Measurements from ENCODE around the gene FILIP1L.

Gene FILIP1L

DNA sequence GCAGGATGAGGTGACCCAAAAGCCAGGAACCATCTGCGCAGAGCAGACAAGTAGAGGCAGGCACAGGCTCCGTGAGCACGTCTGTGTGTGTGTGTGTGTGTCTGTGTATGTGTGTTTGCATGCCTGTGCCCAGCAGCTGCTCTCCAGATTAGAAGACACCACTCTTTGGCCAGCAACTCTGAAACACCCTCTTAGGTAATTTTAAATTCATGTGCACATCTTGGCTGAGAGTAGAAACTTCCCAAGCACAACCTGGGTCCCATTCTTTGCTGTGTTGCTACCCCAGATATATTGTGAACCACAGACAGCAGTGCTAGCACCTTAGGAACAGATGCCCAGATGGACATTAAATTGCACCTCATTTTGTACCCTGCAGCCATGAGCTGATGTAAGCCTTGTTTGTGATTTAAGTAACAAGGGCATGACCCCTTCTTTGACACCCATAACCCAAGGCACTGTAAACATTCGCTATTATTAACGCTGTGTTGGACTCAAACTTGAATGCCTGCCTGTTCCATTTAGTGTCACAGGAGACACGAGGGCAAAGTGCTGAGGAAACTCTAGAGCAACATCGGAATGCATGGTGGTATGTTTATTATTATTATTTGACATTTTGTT is at the start of gene FILIP1L:
FILIP1L (minus strand) TSS at position 89 of the 618 bp plus-strand sequence.
- DNase-seq, result no peak

DNA sequence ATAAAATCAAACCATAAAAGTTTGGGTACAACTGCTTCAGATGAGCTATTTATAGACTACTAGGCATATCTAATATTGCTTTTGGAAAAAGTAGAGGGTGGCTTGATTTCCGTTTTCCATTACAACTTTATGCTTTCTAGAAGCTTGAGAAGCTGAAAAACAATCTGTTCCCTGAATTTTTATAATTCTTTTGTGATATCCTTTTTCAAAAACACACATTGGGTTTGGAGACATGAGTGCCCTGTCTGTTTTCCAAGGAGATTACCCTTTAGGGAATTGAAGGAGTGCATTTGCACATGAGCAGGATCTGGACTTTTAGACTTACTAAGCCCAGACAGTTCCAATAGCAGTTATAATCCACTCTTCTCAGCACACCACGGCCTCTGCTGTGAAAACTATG is 49.5 kb upstream of the FILIP1L start:
- DNase-seq, result no peak

DNA sequence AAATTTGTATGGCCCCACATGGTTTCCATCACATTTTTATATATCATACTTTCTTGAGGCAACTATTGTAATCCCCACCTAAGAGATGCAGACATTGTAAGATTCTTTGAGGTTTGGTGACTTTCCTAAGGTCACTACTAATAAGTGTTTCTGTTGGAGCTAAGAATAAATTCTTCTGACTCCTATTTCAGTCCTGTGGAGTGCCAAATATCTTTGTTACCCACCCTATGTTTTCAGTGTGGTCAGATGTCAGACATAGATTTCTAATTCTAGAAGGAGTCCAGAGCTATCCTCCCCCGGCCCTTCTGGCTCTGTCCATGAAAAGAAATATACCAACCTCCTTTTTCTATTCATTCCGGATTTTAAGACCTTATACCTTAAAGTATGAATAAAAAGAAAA is 46.2 kb upstream of the FILIP1L start:
- no peak for DNase-seq

DNA sequence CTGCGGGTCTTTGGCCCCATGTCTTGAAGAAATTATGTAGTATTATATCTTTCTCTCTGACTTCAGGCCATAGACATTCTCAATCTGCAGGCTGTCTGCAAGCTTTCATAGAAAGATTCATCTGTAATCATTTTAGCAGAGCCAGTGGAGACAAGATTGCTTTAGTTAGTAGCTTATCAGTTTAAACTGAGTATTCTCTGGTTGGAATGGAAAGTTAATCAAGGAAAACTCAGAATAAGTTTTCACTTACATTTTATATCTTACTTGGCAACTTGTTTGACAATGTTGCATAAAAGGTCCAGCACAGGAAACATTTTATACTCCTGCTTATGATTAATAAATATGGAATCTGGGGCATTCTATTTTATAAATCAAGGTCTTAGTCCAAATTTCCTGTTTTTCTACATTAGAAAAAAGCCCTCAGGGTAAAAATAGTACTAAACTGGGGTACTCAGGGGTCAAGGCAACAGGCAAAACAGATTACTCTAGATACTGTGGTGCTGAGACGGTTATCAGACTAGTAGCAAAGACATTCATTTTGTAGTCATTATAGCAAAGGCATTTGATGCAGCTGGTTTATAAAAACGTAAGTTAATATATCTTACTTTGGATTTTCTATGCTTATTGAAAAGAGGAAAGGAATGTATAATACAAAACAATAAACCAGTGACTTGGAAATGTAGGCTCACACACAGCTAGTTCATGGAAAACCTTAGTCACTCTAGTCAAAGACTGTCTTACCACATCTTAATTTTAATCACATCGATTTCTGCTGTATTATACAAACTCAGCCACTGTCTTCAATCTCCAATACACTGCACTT is 45.2 kb upstream of the FILIP1L start:
- DNase-seq, result no peak

DNA sequence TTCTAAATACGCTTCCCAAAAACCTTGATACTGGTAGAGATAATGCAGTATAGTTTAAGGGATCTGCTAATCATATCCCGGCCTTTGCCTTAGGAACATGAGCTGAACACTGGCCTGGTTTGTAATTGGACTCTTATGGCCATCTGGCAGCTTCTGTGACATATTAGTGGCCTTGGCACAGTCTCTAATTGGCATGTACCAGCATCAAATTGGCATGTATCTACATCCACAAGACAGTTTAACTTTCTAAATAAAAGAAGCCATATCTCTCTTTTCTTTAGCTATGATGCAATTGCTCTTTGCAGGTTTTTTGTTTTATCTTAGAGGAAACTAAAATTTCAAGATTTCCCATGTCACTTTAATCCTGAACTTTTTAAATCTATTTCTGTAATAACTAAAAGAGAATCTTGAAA is 44.6 kb upstream of the FILIP1L start:
- DNase-seq, result no peak

DNA sequence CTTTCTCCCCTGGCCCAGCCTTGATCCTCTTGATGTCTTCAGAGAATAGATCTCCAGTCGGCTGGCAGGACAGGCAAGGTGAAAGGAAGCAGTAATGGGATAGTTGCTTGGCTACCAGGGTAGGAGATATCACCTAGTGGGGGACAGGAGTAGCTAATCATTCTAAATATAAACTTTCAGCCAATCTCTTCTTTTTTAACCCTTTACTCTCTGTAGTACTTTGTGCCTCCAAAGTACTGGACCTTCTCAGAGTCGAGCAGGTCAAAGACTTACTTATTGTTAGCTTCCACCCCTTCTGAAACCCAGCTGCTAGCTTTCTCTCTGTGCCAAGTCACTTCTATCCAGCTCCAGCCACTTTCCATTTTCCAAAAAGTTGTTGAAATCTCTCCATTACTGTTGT is 43.4 kb upstream of the FILIP1L start:
- DNase-seq, result no peak

DNA sequence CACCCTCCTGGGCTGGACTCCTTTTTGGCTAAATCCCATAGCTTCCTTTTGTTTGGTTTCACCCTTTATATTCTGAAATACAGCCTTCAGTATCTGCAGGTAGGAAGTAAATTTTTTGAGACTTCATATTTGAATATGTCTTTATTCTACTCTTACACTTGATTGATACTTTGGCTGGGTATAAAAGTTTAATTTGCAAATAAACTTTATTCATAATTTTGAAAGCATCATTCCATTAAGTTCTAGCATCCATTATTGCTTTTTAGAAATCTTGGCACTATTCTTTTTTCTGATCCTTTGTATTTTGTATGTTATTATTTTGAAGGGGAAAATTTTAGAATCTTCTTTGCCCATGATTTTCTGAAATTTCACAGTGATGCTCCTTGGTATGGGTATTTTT is 41.3 kb upstream of the FILIP1L start:
- DNase-seq, result no peak

DNA sequence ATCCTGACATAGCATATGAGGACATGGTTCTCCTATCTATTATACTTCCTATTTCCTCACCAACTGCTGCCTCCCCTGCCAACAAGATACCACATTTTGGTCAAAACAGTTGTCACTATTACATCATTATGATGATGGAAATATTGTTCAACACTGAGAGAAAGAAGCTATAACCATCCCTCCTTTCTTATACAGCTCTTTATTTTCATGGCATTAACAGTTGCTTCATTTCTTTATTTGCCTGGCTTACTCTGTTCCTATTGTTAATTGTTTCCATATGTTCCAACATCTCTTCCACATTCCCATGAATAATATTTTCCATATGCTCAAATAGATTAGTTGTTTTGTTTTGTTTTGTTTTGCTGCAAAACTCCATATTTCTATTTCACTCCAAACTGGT is 40.8 kb upstream of the FILIP1L start:
- no peak for DNase-seq

DNA sequence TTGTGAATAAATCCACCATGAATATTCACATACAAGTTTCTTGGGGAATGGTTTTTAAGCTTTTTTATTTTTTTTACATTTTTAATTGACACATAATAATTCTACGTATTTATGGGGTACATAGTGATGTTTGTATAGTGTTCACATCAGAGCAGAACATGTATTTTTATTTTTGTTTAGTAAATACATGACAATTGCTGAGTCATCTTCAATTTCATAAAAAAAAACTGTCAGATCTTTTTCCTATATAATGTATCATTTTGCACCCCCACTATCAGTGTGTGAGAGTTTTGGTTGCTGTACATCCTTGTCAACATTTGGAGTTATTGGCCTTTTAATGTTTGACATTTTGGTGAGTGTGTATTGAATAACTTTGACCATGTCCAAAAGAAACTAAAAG is 39.9 kb upstream of the FILIP1L start:
- no peak for DNase-seq

DNA sequence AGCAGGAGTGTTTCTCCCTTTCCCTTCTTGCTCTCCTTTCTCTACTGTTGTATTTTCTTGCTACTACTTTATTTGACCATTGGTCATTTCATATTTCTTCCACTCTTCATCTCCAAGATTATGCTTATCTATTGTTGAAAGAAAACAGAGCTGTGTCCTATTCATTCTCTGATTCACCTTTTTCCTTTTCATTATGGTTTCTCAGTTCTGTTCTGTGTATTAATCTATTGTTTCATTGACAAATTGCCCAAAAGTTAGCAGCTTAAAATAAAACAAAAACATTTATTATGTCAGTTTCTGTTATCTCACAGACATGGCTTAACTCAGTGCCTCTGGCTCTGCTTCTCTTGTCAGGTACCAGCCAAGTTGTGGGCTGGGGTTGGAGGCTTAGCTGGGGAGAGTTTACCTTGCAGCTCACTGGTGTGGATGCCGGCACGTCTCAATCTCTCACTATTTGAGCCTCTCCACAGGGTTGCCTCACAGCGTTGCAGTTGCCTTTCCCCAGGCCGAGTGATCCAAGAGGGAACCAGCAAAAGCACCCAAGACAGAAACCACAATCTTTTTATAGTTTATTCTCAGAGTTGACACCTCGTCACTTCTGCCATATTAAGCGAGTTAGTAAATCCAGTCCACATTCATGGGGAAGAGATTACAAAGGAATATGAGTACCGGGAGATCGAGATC is 36.9 kb upstream of the FILIP1L start:
- no peak for DNase-seq

DNA sequence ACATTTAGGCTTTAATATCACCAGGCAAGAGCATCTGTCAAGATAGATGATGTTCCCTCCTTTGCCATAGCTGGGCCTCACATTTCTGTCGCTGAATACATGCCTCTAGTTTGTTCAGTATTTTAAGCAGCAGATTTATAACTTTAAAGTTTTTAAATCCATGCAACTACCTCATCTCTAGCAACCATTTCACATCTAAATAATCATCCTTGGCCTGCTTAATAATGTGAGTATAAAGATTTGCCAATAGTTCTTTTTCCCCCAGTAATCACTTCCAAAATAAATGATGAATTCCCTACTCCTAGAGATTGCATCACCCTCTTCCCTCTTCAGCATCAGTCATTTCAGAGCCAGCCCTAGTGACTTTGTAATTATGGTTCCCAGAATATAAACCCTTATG is 36.2 kb upstream of the FILIP1L start:
- no peak for DNase-seq

DNA sequence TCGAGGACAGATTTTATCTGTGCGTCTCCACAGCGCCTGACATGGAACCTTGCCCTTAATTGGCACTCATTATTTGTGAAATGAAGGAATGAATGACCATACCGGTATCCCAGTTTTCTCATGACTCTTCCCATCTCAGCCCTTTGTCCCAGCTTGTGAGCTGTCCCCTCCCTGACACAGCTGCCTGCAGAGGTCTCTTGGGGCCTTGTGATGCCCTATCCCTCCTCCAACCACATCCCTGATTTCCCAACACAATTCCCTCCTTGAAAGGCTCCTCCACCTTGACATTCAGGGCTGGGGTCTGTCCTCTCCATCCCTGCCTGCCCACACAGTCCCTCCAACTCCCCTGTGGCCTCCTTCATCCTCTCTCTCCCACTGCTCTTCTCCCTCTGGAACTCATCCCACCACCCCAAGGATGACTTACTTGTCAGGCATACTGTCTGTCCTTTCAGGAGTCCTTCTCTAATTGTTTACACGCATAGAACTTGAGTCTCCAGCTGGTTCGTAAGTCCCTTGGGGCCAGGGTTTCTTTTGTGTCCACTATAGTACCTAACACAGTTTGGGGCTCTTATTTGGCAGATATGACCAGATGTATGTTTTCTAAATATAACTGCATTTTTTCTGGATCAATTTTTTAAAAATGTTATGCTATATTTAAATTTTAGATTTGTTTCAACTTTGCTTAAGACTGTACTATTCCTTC is 35.6 kb upstream of the FILIP1L start:
- no peak for DNase-seq

DNA sequence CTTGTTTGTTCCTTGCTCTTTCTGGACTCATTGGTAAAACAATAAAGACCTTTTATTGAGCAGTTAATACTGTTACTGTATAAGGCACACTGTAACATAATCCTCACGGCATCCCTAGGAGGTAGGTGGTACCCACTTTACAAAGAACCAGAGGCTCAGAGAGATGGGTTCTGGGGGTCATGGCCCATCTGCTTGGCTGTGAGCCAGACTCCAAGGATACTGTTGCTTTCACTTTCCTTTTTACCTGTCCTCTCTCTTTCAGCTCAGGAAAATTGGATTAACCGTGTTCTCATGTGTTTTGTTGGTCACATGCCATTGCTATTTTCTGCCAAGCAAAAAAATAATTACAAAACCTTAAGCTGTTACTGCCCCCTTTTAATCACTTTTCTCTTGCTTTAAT is 34.8 kb upstream of the FILIP1L start:
- peak; percentile 13 for DNase-seq

DNA sequence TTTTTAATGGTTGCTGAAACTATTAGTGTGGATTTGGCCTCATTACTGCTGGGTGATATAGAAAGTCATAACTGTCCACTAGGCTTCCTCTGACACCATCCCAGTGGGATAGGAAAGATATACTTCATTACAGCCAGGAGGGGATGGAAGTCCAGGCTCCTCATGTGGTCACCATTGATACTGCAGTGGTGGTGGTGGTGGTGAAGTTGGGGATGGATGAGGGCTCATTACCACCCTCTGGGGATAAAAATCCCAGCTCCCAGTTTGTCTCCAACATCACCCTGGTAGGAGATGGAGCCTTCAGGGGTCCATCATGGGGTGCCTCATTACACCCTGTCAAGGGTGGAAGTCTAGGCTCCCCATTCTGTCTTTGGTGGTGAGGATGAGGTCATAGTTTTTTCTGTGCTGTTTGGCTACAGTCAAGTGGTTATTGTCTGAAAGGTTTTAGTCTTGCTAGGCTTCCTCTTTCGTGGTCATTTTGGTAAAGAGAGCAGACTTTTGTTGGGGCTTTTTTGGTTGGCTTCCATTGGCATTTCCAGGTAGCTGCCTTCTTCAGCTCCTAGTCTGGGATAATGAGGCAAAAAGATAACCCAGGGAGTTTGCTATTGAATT is 30.1 kb upstream of the FILIP1L start:
- peak; percentile 5 for DNase-seq

DNA sequence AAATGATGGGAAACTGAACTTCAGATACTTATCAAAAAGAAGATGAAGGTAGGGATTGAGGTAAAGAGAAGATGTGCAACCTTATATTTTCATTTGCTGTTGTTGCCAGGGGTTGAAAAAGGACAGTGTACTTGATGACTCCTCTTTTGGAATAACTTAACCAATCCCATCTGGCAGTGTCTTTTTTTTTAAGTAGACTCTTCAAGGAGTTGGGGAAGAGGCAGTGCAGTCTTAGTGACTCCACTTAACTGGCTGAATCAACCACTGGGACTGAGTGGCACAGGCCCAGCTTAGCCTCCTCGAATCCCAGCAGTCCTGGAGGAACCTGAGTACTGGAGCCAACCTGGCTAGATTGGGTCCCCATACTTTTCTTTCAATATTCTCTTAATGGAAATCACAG is 27.3 kb upstream of the FILIP1L start:
- no peak for DNase-seq

DNA sequence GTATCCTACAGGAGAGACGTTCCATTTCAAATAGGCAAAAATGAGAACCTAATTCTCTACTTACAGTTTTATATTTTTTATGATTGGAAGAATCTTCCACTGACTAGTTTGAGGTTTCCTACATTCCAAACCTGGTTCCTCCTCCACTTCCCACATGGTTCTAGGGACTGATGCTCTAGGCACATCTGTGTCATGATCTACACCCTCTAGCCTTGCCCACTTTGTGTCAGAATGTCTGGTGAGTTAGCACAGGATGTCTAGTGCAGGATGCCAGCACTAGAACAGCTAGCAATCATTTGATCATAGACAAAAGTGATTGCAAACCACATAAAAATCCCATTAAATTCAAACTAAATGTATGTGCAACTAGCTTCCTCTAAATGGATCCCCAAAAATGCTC is 26.7 kb upstream of the FILIP1L start:
- no peak for DNase-seq

DNA sequence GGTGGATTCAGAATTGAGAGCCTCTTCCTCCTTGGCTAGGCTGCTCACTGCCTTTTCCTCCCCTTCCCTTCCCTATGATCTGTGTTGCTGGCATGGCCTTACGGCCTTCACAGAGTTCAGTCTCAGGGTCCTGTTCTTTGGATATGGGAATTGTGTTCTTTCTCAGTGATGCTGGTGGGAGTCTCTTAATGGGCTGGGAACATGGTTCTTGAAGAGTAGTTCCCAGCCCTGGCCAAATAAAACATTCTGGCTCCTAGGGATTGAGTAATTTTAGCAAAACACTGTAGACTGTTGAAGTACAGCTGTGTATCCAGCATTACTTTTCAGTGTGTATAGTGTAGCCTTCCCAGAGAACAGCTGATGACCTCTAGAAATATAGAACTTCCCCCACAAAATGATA is 22.6 kb upstream of the FILIP1L start:
- no peak for DNase-seq

DNA sequence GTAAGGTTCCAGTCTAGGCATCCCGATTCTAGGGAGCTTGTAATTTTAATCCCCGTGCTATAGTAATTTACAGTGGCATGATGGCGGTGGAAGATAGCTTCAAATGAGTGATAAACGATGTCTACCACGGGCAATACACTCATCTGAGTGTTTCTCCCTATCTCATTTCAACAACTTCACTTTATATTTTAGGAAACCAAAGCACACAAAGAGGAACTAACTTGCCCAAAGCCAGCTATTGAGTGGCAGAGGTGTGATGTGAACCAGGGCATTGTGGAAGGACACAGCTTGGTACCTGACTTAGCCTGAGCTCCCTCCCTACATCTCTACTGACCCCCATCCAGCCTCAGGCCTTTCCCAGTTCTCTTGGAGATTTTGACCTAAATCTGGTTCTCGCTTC is 16.9 kb upstream of the FILIP1L start:
- no peak for DNase-seq

DNA sequence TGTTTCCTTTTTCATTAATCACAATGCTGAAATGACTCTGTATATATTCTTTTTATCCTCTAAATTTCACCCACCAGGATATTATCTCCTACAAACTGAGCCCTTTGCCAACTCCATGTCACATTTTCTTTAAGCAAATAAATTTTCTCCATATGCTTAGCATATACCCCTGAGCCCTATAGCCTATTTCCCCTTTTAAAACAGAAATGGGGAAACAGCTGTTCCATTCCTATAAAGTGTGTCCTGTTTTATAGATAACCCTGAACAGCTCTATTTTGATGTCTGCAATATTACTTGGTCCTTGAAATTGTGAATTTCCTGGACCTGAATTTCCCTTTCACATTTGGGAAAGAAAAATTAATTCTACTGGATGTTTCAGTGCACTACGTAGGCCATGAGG is 15.6 kb upstream of the FILIP1L start:
- DNase-seq, result no peak

DNA sequence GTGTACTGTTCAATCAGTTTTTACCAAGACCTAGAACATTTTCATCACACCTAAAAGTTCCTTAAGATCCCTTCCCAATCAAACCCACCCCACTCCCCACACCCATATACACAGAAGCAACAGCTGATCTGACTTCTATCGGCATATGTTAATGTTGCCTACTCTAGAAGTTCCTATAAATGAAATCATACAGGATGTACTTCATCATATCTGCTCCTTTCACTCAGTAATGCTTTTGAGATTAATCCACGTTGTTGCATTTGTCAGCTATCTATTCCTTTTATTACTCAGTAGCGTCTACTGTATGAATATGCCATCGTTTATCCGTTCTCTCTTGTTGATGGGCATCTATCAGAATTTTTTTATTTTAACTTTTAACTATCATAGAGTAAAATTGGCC is 14.3 kb upstream of the FILIP1L start:
- no peak for DNase-seq

DNA sequence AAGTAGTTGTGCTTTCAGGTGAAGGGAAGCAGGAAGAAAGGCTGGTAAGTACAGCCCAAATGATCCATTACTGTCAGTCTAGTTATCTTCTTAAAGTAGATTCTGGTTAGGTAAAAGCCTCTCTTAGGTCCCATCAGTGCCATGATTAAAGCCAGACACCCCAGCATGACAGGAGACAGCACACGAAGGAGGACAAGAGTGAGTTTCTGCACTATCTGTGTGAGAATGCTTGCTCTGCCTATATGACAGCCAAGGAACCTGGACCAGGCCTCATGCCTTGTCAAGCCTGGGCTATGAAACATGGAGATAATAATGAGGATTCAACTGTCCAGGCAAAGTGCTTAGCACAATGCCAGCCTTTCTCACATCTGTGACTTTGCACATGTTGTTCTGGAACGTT is 13.5 kb upstream of the FILIP1L start:
- DNase-seq, result no peak

DNA sequence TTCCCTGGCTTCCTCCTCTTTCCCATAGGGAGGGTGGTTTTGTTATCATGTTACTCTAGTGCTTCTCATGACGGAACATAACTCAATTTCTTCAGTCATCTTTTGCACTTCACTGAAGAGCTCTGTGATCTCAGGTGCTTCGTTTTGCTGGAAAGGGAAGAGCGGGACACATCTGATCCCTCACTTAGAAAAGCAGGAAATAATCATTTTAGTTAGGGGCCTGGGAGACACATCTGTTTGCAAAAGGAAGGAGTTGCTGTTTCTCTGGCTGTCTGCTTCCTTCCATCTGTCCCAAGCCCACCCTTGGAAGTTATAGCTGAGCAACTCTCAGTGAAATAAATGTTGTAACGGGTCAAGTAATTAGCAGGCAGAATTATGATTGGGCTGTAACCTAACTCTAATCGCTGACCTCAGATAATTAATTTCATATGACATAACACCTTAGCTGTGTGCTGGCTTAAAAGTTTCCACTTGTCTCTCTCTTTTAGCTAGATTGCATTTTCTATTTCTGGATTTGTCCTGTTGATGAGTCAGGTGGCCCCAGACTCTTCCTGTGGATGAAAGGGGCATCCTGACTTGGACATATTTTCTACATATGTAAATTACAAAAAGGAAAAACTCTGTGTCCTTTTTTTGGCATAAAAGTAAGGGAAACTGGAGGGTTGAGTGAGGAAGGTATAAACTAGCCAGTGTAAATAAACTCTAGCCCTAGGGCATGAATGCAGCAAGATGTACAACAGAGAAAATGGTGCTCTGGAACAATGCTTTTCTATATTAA is 11.0 kb upstream of the FILIP1L start:
- DNase-seq, result no peak

Data from DMS53 (cell line).